ENCODE results near the gene SPACA5B. TPM values are rescaled to one million over a fixed set of nuclear protein-coding genes. Genes with fewer than 3 reads are reported as not detected.
"Not testable (repeated sequence)": the region's sequence is repeated elsewhere in the genome, so short reads cannot be mapped to it uniquely, and the experiment has no call there.

The SPACA5B gene
- total RNA-seq, 2 donors from 2014 or later = not detected

- intact Hi-C loops (cut with DNase I) = no loop called here
- H3K27ac ChIP-seq = no peak overlapping the region
- no peaks in the 10 kb centered on the region for H3K27me3 ChIP-seq (replicated peaks; ENCODE audit: insufficient read depth)
- H3K4me3 ChIP-seq = no peak overlapping the region
- WGBS = 75% methylated on average over 10 of the region's 10 CpGs
- H3K4me1 ChIP-seq (replicated peaks) = no peaks in the 10 kb centered on the region
- TF ChIP-seq POLR2AphosphoS5 (IDR thresholded peaks at IDR 0.05) = no peak
- no peak for TF ChIP-seq POLR2A (IDR thresholded peaks at IDR 0.05)
- TF ChIP-seq CTCF (IDR thresholded peaks at IDR 0.05) = no peak
- no peak for DNase-seq (ENCODE audit: low spot score)
- H3K9me3 ChIP-seq = no peaks in the 10 kb centered on the region
- no peaks in the 10 kb centered on the region for H3K36me3 ChIP-seq
Measured at GRCh38 chrX:48153769-48154168, 23.3 kb downstream of the SPACA5B start.

- intact Hi-C loops (cut with DNase I) = no loop called here
- H3K4me1 ChIP-seq (replicated peaks) = no peaks in the 10 kb centered on the region
- H3K4me3 ChIP-seq = no peak overlapping the region
- H3K9me3 ChIP-seq = no peaks in the 10 kb centered on the region
- DNase-seq (ENCODE audit: low spot score) = no peak
- no peak overlapping the region for H3K27ac ChIP-seq
- TF ChIP-seq CTCF (IDR thresholded peaks at IDR 0.05) (no peak), POLR2AphosphoS5 (IDR thresholded peaks at IDR 0.05) (no peak), POLR2A (IDR thresholded peaks at IDR 0.05) (no peak)
- H3K36me3 ChIP-seq = no peaks in the 10 kb centered on the region
- WGBS = 100% methylated on average over 2 of the region's 2 CpGs
- H3K27me3 ChIP-seq (replicated peaks; ENCODE audit: insufficient read depth) = no peaks in the 10 kb centered on the region
Measured at GRCh38 chrX:48154796-48155195, 24.4 kb downstream of the SPACA5B start.

- no peak overlapping the region for H3K4me3 ChIP-seq
- H3K36me3 ChIP-seq = no peaks in the 10 kb centered on the region
- DNase-seq (ENCODE audit: low spot score) = no peak
- no peaks in the 10 kb centered on the region for H3K9me3 ChIP-seq
- no peak for TF ChIP-seq CTCF (IDR thresholded peaks at IDR 0.05)
- TF ChIP-seq POLR2AphosphoS5 (IDR thresholded peaks at IDR 0.05) = no peak
- no peak for TF ChIP-seq POLR2A (IDR thresholded peaks at IDR 0.05)
- H3K27me3 ChIP-seq (replicated peaks; ENCODE audit: insufficient read depth) = no peaks in the 10 kb centered on the region
- H3K27ac ChIP-seq = no peak overlapping the region
- WGBS = 90% methylated on average over 12 of the region's 12 CpGs
- intact Hi-C loops (cut with DNase I) = no loop called here
- no peaks in the 10 kb centered on the region for H3K4me1 ChIP-seq (replicated peaks)
Measured at GRCh38 chrX:48156014-48156413, 25.6 kb downstream of the SPACA5B start.

GRCh38 chrX:48165241-48165640 lies 34.8 kb downstream of the SPACA5B start:
- TF ChIP-seq POLR2A (IDR thresholded peaks at IDR 0.05) (no peak), POLR2AphosphoS5 (IDR thresholded peaks at IDR 0.05) (no peak), CTCF (IDR thresholded peaks at IDR 0.05) (no peak)
- no peaks in the 10 kb centered on the region for H3K4me1 ChIP-seq (replicated peaks)
- no peak for DNase-seq (ENCODE audit: low spot score)
- no peaks in the 10 kb centered on the region for H3K9me3 ChIP-seq
- no peak overlapping the region for H3K4me3 ChIP-seq
- H3K27ac ChIP-seq = no peak overlapping the region
- no peaks in the 10 kb centered on the region for H3K36me3 ChIP-seq
- intact Hi-C loops (cut with DNase I) = no loop called here
- H3K27me3 ChIP-seq (replicated peaks; ENCODE audit: insufficient read depth) = no peaks in the 10 kb centered on the region
- 81% methylated on average over 10 of the region's 12 CpGs for WGBS

- DNase-seq (ENCODE audit: low spot score); H3K27ac ChIP-seq; H3K9me3 ChIP-seq; intact Hi-C loops (cut with DNase I); H3K36me3 ChIP-seq; H3K4me3 ChIP-seq; H3K4me1 ChIP-seq (replicated peaks); H3K27me3 ChIP-seq (replicated peaks; ENCODE audit: insufficient read depth): not testable (repeated sequence)
- whole genome bisulfite sequencing = 58% methylated on average over 6 of the region's 7 CpGs
Measured at GRCh38 chrX:48166322-48166721, 35.9 kb downstream of the SPACA5B start.
